GOT3 (cell line): ENCODE results near the gene WDR18.
"Not testable (repeated sequence)": the region's sequence is repeated elsewhere in the genome, so short reads cannot be mapped to it uniquely, and the experiment has no call there.

Experiments
- DNase-seq: peaks from one replicate; lab custom pipeline; 2025; ENCODE audit warnings: mixed read lengths; lab: John Stamatoyannopoulos, UW

WDR18 gene

DNA sequence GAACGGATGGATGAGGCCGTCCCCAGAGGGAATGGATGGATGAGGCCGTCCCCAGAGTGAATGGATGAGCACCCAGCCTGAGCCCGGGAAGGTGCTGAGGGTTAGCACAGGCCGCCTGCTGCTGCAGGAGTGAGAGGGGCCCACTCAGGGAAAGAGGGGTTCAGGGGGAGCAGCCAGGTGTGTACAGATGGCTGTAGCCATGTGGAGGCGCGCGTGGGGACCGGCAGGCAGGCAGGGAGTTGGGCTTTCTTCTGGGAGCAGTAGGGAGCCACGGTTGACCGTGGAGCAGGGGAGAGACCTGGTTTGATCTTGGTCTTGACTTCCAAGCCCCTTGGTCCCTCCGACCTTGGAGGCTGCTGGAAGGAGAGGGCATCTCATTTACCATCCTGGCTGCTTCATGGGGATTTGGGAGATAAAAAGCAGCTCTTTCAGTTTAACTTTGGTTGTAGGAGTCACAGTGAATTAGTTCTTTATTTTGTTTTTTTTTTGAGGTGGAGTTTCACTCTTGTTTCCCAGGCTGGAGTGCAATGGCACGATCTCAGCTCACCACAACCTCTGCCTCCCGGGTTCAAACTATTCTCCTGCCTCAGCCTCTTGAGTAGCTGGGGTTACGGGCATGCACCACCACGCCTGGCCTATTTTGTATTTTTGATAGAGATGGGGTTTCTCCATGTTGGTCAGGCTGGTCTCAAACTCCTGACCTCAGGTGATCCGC, 33.6 kb upstream of the WDR18 start:
- no peak for DNase-seq

DNA sequence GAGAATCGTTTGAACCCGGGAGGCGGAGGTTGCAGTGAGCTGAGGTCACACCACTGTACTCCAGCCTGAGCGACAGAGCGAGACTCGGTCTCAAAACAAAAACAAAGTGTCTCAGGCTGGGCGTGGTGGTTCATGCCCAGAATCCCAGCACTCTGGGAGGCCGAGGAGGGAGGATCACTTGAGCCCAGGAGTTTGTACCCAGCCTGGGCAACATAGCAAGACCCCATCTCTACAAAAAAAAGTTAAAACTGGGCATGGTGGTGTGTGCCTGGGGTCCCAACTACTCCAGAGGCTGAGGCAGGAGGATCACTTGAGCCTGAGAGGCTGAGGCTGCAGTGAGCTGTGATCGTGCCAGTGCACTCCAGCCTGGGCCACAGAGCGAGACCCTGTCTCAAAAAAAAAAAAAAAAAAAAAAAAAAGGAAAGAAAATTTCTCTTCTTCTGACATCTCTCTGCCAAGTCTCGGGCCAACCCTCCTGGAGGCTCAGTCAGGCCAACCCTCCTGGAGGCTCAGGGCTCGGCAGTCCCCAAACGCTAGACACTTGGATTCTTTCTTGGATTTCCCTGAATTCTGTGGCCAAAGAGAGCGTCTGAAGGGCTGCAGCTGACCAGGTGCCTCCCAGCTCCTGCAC, 32.0 kb upstream of the WDR18 start:
- DNase-seq, result no peak

DNA sequence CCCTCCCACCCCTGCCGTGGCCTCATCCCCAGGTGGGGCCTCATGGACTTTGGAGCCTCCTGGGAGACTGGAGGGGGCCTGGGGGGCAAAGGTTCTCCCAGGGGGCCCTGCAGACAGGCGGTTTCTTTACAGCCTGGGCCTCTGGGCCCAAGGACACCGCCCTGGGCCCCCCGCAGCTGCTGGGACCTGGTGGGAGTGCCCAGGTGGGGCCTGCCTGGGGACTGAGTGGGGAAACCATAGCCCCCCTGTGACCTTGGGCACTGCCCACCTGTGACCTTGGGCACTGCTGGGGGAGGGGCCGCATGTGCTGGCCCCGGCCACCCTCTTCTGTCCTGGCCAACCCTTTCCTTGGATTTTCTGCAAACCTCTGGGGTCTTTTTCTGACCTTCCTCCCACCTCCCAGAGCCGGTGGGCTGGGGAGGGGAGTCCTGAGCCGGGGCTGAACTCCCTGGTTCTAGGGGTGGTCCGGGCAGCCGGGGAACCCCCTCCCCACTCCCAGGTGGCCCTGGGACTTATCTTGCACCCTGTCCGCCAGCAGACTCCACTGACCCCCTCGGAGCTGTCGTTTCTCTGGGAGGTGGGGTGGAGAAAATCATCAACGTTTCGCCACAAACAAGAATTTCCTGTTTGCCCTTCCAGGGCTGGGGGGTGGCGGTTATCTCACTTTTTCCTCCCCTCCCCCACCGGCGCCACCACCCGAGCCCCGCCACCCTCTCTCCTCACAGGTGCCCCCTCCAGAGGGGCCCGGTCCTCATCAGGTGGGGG, 31.3 kb upstream of the WDR18 start:
- DNase-seq, result no peak

DNA sequence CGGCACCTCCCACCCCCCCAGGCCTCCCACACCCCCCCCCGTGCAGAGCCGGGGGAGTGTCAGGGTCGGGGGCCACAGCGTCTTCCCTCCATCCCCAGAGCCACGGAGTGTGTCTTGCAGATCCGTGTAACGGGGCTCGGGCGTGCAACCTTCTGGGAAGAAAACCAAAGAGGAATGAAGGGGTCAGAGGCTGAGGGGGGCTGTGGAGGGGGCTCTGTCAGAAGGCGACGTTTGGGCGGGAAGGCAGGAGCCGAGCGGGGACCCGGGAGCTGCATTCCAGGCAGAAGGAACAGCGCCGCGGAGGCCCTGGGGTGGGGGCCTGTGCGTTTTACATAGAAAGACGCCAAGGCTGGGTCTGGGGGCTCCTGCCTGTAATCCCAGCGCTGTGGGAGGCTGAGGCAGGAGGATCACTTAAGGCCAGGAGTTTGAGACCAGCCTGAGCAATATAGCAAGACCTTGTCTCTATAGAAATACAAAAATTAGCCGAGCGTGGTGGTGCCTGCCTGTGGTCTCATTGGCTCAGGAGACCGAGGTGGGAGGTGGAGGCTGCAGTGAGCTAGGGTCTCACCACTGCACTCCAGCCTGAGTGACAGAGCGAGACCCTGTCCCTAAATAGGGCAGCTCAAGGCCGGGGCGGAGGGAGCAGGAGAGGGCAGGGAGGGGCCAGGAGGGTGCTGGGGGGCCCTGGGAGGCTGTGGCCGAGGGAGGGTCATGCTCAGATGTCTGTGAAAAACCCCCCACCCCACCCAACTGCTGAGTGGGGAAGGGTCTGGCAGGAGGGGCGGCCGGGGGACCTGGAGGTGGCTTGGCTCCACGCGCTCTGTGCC, 30.5 kb upstream of the WDR18 start:
- DNase-seq, result no peak

DNA sequence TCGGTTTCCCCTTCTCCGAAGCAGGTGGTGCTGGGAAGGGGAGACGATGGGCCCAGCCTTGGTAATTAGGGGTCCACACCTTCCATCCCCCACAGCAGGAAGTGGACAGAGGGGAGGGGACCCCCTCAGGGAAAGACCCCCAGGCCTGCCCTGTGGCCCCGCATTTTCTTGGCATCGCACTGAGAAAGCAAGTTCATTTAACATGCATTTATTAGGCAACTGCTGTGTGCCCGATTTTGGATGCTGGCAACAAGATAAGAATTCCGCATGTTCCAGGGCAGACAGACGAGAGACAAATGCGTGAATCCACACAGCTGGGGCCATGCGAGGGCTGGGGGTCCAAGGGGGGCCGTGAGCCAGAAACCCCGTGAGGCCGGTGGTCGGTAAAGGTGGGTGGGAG, 29.9 kb upstream of the WDR18 start:
- DNase-seq, result no peak

DNA sequence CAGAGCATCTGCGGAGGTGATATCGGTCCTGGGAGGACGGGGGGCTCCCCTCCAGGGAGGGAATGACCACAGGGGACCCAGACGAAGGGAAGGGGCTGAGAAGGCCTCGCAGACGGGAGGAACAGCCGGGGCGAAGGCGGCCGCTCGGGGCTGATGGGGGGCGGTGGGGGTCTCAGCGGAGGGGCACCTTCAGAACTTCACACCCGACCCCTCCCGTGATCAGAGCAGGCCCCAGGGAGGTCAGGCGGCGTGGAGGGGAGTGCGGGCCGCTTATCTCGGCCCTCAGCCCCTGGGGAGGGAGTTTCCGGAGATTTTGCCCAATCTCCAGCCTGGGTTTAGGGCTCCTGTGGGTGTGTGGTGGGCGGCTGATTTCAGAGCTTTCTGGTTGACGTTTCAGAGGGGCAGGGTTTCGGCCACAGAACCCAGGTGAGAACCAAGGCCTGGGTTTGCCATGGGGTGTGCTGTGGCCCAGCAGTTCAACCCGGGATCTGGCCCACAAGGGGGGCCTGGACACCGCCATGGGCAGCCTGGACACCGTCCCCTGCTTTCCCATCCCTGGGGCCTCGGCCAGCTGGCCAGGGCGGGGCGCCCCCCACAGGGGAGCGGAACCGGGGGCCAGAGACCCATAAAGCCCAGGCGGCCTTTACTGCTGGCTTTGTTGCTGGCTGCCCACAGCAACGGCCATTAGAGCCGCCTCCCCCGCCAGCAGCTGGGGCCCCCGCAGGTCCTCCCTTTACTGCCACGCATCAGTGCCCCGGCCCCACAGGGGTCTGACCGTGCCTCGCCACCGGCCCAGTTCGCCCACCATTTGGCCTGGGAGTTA, 29.3 kb upstream of the WDR18 start:
- DNase-seq, result no peak

DNA sequence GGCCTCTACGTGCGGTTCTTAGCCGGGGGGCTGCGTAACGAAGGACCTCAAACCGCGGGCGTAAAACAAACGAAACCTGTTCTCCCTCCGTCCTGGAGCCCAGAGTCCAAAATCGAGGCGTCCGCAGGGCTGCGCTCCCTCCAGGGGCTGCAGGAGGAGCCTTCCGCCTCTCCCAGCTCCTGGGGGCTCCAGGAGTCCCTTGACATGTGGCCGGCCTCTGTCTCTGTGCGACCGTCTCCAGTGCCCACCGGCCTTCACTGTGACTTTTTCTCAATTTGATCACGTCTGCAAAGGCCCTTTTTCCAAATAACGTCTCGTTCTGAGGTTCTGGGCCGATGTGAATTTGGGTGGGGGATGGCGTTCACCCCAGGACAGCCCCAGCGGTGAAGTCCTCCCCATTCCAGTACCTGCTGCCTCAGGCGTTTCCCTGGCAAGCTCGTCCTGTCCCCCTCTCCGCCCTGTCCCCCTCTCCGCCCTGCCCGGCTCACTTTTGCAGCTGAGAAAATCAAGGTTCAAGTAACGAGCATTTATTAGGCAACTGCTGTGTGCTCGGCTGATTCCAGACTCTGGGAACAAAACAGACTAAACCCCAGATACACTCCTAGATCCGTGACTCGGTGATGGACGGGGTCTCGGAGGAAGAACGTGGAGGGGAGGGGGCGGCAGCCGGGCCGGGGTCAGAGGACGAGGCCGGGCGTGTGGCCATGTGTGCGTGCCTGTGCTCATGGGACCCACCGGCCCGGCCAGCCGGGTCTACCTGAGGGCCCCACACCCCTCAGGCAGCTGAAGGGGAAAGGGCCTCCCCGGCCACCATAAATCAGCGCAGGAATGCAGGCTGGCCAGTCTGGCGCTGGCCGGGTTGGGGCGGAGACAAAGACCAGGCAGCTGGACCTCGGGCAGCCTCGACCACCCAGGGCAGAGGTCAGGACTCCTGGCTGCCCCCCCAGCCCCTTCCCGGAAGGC, 28.1 kb upstream of the WDR18 start:
- DNase-seq, result no peak

DNA sequence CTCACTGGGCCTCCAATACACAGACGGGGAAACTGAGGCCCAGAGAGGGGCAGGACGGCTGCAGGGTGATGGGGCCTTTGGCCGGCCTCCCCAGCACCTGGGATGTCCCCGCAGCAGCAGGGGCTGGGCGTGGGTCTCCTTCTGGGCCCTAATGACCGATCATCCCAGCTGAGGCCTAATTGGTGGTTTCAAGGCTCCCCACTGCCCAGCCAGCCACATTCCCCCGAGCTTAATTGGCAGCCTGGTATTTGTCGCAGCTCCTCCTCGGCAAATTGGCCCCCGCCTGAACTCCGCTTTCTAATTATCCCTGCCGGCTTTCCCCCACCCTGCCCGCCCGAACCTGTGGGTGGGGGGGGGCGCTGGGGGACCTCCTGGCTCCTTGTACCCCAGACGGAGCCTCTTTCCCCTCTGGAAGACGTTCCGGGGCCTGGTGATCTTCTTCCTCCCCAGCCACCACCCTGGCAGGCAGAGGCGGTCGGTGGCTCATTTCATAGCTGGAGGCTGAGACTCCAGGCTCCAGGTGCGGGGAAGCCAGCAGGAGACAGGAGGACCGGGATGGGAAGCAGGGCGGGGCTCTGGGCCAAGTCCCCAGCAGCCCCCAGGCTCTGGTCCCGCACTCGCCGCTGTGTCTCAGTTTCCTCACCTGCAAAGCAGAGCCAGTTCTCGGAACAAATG, 27.2 kb upstream of the WDR18 start:
- no peak for DNase-seq

DNA sequence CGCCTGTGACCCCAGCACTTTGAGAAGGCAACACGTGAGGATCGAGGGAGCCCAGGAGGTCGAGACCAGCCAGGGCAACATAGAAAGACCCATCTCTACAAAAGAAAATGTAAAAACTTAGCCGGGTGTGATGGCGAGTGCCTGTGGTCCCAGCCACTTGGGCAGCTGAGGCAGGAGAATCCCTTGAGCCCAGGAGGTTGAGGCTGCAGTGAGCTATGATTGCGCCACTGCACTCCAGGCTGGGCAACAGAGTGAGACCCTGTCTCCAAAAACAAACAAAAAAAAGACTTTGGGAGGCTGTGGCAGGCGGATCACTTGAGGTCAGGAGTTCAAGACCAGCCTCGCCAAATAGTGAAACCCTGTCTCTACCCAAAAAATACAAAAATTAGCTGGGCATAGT, 26.6 kb upstream of the WDR18 start:
- DNase-seq, result not testable (repeated sequence)

DNA sequence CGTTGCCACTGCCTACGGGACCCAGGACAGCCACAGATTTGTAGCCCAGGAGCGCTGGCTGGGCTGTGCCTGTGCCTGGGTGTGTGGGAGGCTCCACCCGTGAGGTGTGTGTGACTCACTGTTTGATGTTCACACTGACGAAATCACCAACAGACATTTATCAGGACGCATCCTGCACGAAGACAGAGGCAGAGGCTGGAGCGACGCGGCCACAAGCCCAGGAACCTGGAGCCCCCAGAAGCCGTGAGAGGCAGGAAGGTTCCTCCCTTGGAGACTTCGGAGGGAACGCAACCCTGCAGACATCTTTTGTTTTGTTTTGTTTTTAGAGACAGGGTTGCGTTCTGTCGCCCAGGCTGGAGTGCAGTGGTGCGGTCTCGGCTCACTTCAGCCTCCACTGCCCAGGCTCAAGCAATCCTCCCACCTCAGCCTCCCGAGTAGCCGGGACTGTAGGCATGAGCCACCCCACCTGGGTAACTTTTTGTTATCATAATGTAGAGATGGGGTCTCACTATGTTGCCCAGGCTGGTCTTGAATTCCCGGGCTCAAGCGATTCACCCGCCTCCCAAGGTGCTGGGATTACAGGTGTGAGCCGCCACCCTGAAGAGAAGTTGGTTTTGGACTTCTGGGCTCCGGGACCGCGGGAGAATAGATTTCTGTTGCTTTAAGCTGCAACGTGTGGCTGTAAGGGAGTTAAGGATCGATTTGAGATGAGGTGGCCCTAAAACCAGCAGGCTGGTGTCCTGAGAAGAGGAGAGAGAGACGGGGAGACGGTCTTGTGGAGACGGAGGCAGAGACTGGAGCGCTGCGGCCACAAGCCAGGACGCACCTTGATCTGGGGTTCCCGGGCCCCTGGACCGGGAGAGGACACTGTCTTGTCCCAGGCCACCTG, 24.9 kb upstream of the WDR18 start:
- no peak for DNase-seq

DNA sequence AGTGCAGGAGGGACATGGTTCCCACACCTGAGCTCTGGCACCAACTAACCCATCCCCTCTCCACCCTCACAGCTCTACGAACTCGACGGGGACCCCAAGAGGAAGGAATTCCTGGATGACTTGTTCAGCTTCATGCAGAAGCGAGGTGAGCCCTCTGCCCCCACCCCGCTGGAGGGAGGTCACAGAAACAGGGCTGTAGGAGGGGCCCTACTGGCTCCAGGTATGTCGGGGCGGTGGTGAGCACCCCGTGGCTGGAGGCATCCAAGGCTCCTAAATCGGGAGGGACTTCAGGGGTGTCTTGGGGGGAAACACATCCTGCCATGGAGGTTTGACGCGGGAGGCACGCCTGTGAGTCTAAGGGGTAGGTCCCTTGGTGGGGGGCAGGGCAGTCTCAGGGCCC, 24.1 kb upstream of the WDR18 start:
- DNase-seq, result no peak

DNA sequence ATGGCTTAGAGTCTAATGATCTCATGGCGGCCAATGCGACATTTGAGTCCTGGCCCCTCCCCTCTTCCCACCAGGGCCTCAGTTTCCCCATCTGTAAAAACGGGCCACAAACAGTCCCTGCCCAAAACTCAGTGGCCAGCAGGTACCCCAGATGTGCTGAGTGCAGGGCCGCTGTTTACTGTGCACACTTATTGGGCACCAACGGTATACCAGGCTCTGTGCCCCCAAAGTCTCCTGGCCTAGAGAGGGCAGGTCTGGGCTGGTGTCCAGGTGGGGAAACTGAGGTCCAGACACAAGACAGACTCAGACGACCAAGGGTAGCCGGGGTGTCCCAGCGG, 23.6 kb upstream of the WDR18 start:
- no peak for DNase-seq

DNA sequence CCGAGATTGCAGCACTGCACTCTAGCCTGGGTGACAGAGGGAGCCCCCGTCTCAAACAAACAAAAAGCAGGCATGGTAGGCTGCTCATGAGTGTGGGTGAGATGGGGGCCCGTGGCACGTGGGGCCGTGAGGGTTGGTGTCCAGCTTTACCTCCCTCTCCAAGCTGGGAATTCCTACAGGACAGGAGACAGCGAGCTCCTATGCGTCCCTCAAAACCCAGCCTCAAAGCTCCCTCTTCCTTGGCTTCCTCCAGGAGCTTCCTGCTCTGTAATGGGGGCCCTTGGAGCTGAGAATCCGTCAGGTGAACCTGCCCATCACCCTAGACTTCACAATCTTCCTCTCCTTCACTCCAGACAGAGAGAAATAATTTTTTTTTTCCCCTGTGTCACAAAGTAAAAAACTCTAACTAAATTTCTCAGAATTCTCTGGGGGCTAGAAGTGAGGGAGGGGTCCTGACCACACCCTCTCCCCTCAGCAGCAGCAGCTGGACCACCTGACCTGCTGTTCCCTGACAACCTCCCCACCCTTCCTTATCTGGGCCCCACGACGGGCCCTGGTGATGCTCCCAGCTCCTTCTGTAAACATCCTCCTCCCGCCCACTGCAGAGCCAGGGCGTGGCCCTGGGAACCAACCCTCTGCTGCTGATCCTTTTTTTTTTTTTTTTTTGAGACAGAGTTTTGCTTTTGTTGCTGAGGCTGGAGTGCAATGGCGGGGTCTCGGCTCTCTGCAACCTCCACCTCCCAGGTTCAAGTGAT, 22.1 kb upstream of the WDR18 start:
- DNase-seq, result no peak

DNA sequence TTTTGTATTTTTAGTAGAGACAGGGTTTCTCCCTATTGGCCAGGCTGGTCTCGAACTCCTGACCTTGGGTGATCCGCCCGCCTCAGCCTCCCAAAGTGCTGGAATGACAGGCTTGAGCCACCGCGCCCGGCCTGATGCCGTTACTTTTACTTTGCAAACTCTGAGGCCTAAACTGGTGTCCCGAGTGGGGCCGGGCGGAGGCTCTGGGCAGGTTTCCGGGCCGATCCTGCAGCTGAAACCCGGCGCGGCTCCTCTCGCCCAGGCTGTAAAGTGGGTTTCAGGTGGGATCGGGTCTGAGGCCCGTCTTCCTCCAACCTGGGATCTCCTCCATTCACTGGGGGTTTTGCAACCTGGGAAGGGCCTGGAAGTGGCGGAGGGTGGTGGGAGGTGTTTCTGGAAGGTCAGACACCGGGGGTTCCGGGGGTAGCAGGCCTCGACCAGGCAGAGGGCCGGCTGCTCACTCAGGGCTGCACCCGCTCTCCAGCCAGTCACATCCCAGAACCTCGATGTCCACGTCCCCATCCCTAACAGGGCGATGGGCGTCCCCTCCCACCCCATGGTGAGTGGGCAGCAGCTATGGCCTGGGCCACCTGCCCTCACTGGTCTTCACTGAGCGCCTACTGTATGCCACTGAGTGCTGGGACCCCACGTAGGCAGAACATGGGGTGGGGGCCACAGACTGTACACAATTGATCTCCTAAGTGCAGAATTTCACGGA, 21.3 kb upstream of the WDR18 start:
- DNase-seq, result no peak

DNA sequence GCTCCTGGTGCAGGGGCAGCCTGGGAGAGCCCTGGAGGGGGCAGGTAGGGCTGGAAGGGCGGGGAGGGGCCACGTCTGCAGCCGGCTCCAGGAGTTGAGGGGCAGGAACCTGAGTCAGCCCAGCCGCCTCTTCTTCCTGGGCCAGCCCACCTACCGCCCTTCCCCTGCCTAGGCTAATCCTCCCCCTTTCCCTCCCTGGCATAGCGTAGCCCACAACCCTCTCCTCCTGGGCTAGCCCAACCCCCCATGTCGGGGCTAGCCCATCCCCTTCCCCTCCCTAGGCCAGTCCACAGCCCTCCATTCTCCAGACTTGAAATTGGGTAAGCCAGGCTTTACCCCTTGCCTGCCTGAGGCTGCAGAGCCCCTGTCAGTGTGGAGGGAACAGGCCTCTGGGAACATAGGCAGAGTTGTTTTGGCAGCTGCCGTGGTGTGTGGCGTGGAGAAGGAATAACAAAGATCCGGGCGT, 20.6 kb upstream of the WDR18 start:
- no peak for DNase-seq

DNA sequence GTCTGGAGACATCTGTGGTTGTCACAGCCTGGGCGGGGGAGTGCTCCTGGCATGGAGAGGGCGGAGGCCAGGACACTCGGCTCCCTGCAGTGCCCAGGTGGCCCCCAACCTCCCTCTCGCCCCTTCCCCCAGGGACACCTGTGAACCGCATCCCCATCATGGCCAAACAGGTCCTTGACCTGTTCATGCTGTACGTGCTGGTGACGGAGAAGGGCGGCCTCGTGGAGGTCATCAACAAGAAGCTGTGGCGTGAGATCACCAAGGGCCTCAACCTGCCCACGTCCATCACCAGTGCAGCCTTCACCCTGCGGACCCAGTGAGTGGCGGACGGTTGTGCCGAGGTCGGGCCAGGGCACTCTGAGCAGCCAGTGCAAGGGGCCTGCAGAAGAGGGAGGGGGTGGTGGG, 20.0 kb upstream of the WDR18 start:
- no peak for DNase-seq
